NCI-H510A treated with DMSO at 0.1 percent for 48 hours (cell line): ENCODE data around the gene SCRN2.

ENCODE experiments used
- DNase-seq: peaks from one replicate; lab custom pipeline; 2025; lab: John Stamatoyannopoulos, UW

Gene SCRN2

DNA sequence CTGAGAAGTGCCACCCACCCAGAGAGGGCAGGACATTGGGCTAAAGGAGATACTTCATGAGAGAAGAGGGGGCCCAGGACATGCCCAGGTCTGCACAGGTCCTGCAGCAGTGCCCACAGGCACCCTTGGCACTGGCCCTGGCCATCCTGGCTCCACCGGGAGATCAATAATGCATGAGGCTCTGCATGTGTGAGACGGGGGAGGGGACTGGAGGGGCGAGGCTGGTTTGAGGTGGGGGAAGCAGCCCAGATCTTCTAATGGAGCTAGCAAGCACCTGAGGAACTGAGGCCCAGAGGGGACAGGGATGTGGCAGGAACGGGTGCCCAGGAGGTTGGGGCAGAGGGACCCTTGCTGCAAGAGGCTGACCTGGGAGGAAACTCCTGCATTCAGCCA, 20.0 kb downstream of the SCRN2 start:
- DNase-seq: no peak

DNA sequence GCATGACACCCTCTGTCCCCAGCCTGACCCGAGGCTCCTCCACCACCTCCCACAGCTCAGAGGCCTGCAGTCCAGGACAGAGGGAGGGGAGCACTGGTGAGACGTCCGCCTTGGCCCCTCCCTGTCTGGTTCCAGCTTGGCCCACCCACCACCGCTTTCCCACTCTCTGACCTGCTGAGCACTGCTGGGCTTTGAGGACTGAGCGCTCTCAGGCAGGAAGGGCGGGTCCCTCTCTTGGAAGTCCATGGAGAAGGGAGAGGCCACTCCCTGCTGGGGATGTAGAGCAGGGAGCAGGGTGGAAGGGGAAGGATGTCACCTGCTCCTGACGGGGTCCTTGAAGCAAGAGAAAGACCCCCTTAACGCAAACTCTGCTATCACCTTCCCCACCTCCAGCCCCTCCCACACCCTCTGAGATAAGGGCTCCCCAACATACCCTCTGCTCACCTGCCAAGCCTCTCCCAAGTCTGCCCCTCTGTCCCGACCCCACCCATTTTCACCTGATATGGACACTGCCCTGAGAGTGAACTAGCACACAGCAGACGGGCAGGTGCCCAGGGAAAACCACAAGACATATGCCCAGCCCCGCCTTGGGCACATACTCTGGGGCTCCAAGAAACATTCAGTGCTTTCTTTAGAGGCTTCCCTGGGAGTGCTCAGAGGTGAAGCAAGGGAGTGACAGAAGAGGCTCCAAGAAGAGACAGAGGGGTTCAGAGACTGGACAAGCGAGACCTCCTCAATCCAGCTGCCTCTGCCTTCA, 20.9 kb downstream of the SCRN2 start:
- no peak for DNase-seq

DNA sequence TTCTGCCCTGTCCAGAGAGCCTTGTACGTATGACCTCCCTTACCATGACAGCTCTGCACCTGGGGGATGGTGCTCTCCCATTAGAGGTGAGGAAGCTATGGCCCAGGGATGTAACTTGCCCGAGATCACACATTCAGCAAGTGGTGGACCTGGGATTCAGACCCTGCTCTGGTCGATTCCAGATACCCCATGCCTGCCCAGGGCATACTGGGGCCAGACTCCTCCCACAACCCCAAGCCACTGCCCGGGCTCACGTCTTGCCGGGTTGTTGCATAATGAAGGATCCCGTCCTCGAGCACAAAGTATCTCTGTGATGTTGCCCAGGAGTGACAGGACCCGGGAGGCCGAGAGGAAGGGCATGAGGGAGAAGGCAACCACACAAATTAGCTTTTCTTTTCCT, 21.6 kb downstream of the SCRN2 start:
- no peak for DNase-seq

DNA sequence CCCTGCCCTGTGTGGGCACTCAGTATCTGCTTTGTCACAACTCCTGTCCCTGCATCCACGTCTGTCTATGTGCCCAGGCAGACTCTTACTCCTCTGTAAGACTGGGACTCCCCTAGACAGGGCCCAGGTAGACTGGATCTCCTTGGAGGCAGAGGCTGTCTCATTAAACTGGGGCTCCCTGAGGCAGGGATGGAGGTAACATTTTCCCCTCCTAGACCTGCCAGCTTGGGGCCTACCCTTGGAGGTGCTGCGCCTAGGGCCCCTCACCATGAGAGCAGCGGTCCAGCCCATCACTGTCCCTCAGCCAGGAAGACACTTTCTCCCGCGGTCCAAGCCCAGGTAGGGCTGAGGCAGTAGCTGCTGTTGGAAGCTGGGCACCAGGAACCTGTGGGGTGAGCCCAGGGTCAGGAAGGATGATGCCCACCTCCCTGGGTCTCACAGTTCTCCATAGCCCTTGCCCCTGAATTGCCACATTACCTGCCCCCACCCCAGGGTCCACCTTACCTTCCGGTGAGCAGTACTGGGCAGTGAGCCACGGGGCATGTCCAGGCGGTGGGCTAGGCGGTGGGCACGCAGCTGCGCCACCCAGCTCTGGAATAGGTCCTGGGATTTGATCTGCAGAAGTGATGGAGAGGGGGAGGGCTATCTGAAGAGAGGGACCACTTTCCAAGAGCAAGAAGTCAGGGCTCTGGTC, 22.9 kb downstream of the SCRN2 start:
- no peak for DNase-seq

DNA sequence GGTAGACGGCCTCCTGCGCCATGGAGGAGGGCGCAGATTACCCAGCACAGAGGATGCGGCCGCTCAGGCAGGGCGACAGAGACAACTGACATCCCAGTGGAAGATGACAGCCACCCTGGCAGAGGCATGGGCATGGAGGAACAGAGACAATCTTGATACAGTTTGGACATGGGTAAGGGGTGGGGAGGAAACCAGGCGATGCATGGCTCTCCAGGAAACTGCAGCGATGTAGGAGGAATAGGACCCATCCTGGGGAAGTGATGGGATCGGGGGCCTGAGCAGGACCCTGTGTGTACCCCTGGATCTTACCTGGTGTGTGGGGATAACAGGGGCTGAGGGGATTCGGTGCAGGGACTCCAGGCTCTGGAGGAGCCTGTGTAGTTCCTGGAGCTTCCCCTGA, 24.1 kb downstream of the SCRN2 start:
- DNase-seq: no peak

DNA sequence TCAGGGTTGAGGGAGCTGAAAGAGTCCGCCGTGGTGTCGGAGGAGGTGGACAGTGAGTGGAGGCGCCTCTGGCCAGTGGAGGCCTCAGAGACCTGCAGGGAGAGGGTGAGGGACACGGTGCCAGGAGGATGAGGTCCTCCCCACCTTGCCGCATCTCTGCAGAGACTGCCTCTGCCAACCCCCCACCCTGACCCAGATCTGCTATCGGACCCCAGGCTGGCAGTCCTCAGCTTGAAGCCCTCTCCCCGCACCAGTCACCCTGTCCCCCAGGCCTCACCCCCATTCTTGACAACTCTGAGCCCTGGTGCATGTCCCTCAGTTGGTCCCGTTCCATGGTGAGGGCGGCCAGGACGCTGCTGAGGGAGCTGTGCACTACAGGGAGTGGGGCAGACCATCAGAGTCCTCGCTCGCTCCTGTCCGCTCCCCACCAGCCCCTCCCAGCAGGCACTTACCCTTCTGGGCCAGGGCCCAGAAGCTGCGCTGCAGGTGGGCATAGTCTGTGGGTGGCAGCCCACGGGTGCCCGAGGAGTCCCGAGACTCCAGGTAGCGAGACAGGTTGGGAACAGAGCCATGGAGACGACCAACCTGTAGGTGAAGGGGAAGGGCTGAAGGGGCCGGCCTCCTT, 24.9 kb downstream of the SCRN2 start:
- no peak for DNase-seq

DNA sequence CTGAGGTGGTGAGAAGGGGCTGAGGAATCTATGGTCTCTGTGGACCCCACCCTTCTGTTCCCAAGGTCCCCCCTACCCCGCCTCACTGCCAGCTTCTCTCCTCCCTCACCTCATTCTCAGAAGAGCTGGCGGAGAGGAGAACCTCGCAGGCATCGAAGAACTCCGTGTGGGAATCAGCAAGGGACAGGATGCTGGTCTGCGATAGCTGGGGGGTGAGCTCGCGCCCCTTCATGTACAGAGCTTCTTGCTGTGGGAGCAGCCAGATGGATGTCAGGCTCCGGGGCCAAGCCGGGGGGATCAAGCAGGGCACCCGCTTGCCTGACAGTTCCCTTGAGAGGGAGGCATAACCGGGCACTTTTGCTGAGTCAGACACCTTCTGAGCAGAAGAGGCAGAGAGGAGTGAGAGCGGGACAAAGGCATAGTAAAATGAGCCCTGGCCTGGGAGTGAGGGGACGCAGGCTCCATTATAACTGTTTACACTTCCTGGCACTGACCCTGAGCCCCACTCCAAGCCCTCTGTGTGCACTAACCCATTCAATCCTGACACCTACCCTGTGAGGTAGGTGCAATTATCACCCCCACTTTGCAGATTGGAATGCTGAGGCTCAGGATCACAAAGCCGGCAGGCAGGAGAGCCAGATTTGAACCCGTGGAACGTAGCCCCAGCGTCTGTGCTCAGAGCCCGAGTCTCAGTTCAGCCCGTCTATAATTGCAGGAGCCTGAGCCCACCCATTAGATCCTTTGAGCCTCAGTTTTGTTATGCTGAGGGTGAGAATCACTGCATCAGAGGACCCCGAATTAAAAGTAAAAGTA, 25.8 kb downstream of the SCRN2 start:
- DNase-seq: no peak

DNA sequence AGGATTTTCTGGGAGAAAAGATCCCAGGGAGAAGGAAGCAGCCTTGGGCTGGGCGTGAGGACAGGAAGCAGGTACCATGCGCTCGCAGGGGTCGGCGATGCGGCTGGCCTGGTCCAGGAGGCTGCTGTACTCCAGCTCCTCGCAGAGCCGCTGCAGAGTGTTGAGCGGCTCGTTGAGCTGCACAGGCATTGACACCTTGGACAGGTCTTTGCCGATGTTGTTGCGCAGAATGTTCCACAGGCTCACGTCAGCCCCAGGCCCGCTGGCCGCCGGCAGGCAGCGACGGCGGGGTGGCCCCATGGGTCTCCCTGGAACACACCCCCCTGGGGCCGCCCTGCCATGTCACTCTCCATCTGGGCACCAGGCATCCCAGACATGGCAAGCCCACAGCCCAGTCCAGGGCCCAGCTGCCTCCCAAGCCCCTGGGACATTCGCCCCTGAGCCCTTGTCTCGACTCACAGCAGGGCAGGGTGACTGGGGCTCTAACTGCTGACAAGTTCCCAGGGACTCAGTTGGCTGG, 27.5 kb downstream of the SCRN2 start:
- no peak for DNase-seq

DNA sequence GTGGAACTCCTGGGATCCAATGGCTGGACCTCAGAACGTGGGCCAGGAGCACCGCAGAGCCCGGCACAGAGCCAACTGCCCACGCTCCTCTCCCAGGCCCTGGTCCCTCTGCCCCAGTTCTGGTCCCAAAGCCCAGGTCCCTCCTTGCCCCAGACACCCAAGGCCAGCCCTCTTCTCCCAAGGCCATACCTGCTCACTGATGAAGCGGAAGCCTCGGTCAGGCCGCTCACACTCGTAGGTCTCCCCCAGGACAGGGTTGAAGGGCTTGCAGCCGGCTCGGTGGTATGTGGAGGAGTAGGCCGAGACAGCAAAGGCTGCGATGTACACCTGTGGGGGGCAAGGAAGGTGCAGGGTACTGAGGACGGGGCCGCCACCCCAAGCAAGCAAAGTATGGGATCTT, 28.0 kb downstream of the SCRN2 start:
- no peak for DNase-seq

DNA sequence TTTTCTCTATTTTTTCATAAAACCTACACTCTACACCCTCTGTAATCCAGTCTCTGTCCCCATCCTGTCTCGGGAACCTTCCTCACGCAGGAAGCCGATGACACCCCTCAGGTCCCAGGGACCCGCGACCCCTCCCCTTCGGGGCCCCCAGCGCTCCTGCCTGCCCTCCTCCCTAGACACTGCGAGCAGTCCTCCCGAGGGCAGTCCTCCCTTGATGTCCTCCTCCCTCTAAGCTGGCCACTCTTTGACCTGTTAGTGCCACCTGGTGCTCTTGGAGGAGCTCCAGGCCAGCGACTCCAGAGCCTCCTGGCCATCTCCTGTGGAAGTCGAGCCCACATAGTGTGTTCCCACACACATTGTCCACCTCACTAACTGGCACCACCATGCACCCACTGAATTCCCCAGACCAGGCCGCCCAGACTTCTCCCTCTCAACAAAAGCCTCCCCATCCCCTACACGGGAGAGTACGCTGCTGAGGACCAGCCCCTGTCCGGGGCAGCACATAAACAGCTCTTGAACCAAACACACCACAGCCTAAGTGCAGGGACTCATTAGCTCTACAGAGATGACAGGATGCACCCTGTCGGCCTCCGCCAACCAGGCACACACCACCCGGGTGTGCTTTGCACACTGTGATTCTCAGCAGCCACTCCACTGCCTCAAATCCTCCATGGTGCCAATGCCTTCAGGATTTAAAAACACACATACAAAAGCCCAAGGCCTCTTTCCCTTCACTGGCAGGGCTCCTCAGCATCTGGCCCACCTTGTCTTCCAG, 28.7 kb downstream of the SCRN2 start:
- DNase-seq: no peak

DNA sequence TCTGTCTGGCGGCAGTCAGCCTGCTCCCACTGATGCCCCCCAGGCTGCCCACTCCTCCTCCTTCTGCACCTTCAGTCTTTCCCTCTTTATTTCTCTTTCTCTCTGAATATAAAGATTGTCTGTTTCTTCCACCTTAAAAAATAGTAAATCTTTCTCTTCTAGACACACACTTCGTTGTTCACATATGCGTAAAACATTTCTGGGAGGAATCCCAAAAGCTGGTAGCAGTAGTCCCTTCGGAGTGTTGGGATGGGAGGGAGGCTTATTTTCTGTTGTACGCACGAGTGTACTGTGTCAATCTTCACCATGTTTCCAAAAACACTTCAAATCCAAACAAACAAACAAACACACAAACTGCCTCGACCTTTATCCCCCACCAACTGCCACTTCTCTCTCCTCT, 29.4 kb downstream of the SCRN2 start:
- no peak for DNase-seq

DNA sequence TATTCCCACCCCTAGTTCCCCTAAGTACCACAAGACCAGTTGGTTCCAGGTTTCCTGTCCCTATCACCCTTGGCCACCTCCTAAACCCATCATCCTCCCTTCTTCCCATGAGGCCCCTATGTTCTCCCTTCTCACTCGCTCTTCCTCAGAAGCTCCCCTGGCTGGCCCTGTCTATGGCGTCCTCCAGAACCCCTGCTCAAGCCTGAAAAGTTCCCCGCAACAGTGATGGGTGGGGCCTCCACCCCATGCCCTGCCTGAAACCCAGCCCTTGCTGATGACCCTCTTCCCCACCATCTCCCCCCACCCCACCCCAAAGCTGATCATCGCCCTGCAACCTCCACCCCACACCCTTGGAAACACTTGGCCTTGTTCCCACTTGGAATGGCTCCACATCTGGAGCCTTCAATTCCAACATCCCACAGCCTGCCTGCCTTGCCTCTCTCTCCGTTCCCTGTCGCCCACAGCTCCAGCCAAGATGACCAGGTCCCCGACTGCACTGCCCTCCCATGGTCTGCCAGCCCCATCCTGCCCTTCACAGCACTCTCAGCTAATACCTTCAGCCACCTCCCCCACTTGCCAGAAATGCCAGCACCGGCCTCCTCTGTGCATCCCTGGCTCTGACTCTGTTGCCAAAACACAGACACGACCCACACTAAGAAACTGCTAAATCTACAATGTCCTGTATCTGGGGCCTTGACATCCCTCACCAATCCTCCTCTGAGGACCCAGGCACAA, 30.0 kb downstream of the SCRN2 start:
- no peak for DNase-seq

DNA sequence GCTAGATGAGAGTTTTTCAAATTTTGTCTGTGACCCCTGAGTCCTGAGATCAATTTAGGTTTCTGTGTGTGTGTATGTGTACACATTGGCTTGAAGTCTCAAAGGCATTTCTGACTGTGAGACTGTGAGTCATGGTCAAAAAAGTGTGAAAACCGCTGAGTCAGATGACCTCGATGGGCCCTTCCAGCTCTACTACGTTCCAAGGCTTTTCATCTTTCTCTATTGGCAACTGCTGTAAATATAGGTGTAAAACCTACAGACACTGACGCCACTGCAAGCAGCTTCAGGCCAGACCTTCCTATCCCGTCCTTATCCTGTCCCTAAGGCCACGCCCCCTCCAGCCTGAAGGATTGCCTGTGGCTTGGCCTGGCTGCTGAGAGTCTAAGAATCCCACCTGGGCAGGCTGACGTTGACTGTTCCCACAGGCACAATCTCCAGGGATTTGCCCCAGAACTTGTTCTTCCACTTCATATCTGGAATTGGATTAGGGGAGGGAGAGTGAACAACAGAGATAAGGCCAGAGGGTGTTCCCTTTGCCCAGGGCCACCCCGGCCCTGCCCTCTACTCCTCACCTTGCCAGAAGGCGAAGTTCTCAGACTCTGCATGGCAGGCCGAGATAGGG, 30.8 kb downstream of the SCRN2 start:
- DNase-seq: no peak

DNA sequence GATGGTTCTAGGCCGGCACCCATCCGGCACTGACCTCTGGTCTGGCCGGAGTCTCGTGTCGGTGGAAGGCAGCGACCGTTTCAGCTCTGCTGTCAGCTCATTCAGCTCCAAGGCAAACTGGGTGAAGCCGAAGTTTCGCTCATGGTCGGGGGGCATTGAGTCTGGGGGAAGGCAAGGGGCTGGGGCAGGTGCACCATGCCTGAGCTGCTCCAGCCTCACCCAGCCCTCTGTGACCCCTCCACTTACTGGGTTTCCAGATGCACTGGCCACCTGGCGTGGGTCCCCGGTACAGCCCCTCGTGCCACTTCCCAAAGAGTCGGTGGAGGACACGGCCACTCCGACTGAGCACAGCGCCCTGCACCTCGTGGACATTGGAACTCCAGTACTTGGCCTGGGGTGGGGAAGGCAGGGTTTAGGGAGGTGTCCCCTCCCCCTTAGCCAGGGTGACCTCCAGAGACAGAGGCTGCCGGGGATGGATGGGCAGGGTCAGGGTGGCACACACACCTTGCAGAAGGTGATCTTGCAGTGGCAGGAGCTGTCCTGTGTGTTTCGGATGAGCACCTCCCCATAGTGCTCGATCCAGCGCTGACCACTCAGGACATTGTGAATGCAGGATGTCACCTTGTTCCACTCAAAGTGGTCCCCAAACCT, 32.1 kb downstream of the SCRN2 start:
- DNase-seq: no peak

DNA sequence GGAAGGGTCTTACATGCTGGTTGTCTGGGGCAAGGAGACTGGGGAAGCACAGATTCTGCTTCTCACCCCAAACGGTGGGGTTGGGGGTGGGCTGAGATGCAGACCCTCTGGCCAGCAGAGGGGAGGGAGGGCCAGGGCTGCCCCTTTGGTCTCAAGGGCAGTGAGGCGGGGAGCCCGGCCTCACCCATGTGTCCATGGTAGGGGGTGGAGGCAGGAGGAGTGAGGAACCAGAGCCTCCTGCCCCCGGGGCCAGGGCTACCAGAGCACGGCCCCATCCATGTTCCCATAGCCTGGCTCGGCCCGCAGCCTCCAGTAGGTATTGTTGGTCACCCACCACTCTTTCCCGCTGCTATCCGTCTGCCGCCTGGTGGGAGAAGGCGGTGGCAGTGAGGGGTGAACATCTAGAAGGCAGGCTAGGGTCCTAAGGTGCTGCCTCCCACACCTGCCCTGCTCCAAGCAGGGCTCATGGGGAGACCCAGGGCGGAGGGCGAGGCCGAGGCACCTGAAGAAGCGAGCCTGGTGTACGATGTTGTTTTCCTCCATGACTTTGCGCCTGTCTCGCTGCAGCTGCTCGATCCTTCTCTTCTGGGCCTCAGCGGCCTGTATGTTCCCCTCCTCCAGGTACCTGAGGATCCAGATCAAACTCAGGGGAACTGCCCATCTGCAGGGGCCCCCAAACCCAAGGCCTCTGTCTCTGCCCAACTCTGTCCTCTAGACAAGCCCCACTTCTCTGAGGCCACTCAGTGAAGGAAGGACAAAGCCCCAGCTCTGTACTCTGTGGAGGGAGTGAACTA, 32.8 kb downstream of the SCRN2 start:
- DNase-seq: no peak

DNA sequence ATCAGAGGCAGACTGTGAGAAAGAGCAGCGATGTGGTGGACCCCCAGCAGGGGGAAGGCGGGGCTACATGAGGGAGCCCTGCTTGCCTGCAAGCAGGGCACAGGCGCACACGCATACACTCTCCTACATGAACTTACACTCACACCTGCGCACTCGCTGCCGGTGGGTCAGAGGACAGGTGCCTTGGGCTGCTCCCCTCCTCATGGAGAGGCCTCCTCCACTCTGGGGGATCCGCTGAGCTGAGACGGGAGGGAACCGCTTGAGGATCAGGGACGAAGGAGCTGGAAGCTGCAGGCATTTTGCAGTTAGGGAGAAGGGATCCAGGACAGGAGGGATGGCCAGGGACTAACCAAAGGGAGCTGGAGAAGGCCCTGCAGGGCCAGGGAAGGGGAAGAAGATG, 33.7 kb downstream of the SCRN2 start:
- no peak for DNase-seq

DNA sequence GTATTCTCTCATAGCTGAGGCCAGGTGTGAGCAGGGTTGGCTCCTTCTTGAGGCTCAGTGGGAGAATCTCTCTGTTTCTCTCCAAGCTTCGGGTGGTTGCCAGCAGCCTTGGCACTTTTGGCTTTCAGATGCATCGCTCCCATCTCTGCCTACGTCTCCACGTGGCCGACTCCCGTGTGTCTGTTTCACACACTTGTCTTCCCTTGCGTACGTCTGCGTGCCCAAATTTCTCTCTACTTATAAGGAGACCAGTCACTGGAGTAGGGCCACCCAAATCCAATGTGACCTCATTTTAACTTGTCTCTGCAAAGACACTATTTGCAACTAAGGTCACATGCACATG, 34.2 kb downstream of the SCRN2 start:
- DNase-seq: no peak

DNA sequence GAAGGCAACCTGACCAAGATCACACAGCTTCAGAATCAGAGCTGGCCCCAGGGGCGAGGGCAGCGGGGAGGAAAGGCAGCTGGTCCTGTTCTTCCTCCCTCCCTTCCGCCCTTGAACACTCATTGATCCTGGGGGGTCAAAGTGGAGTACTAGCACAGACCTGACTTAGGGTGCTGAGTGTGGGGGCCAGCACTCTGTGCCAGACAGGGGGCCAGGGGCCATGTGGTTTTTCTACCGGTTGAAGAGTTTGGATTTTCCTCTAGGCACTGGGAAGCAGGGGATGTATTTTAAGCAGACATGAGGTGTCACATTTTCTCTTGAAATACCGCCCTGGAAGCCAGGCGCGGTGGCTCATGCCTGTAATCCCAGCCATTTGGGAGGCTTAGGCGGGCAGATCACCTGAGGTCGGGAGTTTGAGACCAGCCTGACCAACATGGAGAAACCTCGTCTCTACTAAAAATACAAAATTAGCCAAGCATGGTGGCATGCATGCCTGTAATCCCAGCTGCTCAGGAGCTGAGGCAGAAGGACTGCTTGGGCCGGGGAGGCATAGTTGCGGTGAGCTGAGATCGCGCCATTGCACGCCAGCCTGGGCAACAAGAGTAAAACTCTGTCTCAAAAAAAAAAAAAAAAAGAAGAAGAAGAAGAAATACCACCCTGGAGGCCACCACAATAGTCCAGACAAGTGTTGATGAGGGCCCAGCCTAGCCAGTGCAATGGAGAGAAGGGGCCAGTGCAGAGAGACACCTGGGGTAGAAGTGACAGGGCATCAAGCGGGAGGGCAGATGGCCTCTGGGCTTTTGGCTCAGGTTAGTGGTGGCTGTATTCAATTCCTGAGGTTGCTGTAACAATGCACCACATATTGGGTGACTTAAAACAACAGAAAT, 34.8 kb downstream of the SCRN2 start:
- no peak for DNase-seq
